ENCODE data around the gene IL13RA2. TPM values are rescaled to one million over a fixed set of nuclear protein-coding genes. Genes with fewer than 3 reads are reported as not detected.

IL13RA2 gene
- total RNA-seq: 0.58 TPM

GRCh38 chrX:115017455-115017854 is at the start of gene IL13RA2:
TSS of gene IL13RA2 (minus strand) at chrX:115017616. CDS start at chrX:115017269, 347 bp downstream.

Small RNA genes lying within 50 kb of the gene (small RNA-seq; reads per million reads assigned to genes)
- not detected for gene RNU6-648P (ENCODE audit: low replicate concordance)

Other genes starting within 250 kb of the IL13RA2 start
- not detected for gene RBMXL3, start 171.8 kb upstream of the IL13RA2 start, total RNA-seq
- 9.5 TPM for gene LRCH2, start 216.5 kb upstream of the IL13RA2 start, total RNA-seq

All from metanephros (tissue), 2 donors.